ENCODE results near the gene B3GAT3. TPM values are rescaled to one million over a fixed set of nuclear protein-coding genes. Genes with fewer than 3 reads are reported as not detected.
A peak's percentile ranks its signal among the peaks of the same experiment; 100 is the strongest.
"Not testable (repeated sequence)": the region's sequence is repeated elsewhere in the genome, so short reads cannot be mapped to it uniquely, and the experiment has no call there.

B3GAT3 gene
- total RNA-seq: 10 to 100 TPM; 20.5 to 22.4 TPM
- long read RNA-seq, transcript B3GAT3-201 (5 exons, 1,641 nt): major isoform, 18 of 24 reads
- long read RNA-seq, partial matches to known transcripts: 2 of 24 reads
- long read RNA-seq, other reads (novel, unspliced or antisense): 2 of 24 reads

- intact Hi-C loops (cut with DNase I): no loop called here
- DNase-seq: peak; percentile 99
- ATAC-seq: peak; percentile 99
Observed at GRCh38 chr11:62621567-62622470, at the start of gene B3GAT3. Gene B3GAT3, minus strand, starts transcription at chr11:62621986. Its CDS starts 39 bp downstream, at chr11:62621947.

DNA sequence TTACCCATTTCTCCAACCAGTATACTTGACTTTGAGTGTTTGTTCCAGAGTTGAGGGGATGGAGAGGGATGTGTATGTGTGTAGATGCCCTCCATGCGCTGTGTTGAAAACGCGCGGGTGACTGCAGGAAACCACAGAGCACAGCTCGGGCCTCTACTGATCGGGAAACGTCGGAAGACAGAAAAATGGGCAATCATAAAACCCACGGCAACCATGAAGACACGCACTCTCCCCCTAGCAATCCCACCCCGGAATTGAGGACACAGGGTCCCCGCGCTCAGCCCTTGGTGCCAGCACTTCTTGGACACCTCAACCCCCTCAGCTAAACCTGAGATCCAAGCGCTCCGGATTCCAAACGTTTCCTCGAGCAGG is 49.4 kb upstream of the B3GAT3 start:
- ATAC-seq (peak; percentile 32 to 41), DNase-seq (no peak)
- intact Hi-C loops (cut with DNase I): no loop called here

GRCh38 chr11:62669420-62670161 is 47.8 kb upstream of the B3GAT3 start:
- intact Hi-C loops (cut with DNase I): no loop called here
- no peak for ATAC-seq
- no peak for DNase-seq

- intact Hi-C loops (cut with DNase I): no loop called here
- no peak for DNase-seq
- no peak for ATAC-seq
Observed at GRCh38 chr11:62667460-62667859, 45.7 kb upstream of the B3GAT3 start.

- no peak for DNase-seq
- intact Hi-C loops (cut with DNase I): no loop called here
- ATAC-seq: no peak
Observed at GRCh38 chr11:62666259-62666926, 44.6 kb upstream of the B3GAT3 start.

GRCh38 chr11:62665599-62666258 is 43.9 kb upstream of the B3GAT3 start:
- intact Hi-C loops (cut with DNase I): no loop called here
- ATAC-seq: peak; percentile 51 to 52
- peak; percentile 57 for DNase-seq

DNA sequence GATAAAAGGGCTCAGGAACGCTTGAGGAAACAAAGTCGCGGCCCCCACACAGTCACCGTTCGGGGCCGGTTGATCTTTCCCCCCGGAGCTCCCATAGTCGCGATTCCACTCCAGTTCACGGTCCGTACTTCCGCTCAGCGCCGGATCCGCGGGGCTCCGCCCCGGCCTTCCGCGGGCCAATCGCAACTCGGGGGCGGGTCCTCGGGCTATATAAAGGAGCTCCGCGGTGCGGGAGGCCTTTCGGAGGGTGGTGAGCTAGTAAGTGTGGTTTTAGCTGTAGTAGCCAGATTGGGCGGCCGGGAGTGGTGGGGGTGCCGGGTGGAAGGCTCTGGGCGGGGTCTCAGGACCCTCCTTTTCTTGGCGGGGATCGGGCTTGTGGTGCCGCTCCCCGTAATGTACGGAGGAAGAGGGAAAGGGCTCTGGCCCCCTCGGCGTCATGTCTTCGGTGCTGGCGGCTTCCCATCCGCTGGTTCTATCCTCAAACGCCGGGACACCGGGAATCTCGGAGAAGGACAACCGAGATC is 43.4 kb upstream of the B3GAT3 start, which contains the start of the genes C11orf98 and CSKMT:
Gene C11orf98 (minus strand): TSS at position 136 of the 524 bp plus-strand sequence. CDS start 41 bp downstream, at position 95.
Gene CSKMT (plus strand): TSS at position 238 of the 524 bp plus-strand sequence. CDS start 568 bp downstream, outside the sequence.
- peak; percentile 97 to 98 for ATAC-seq
- intact Hi-C loops (cut with DNase I): no loop called here

GRCh38 chr11:62664405-62665074 is 42.8 kb upstream of the B3GAT3 start:
- intact Hi-C loops (cut with DNase I): no loop called here
- DNase-seq (no peak), ATAC-seq (peak; percentile 41 to 54)

More for the DNA sequence above, 43.4 kb upstream of the B3GAT3 start, which contains the start of the genes C11orf98 and CSKMT:
- DNase-seq: peak; percentile 95

- no peak for ATAC-seq
- intact Hi-C loops (cut with DNase I): no loop called here
- no peak for DNase-seq
Observed at GRCh38 chr11:62656796-62657429, 35.1 kb upstream of the B3GAT3 start.

DNA sequence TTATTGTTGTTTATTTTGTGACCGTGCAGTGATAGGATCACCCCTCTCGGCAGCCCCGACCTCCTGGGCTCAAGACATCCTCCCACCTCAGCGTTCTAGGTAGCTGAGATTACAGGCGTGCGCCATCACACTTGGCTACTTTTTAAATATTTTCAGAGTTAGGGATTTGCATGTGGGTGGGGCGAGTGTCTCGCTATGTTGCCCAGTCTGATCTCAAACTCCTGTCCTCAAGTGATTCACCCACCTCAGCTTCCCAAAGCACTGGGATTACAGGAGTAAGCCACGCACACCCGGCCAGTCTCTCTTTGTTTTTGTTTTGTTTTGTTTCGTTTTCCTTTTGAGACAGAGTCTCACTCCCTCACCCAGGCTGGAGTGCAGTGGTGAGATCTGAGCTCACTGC is 32.5 kb upstream of the B3GAT3 start:
- DNase-seq: no peak

DNA sequence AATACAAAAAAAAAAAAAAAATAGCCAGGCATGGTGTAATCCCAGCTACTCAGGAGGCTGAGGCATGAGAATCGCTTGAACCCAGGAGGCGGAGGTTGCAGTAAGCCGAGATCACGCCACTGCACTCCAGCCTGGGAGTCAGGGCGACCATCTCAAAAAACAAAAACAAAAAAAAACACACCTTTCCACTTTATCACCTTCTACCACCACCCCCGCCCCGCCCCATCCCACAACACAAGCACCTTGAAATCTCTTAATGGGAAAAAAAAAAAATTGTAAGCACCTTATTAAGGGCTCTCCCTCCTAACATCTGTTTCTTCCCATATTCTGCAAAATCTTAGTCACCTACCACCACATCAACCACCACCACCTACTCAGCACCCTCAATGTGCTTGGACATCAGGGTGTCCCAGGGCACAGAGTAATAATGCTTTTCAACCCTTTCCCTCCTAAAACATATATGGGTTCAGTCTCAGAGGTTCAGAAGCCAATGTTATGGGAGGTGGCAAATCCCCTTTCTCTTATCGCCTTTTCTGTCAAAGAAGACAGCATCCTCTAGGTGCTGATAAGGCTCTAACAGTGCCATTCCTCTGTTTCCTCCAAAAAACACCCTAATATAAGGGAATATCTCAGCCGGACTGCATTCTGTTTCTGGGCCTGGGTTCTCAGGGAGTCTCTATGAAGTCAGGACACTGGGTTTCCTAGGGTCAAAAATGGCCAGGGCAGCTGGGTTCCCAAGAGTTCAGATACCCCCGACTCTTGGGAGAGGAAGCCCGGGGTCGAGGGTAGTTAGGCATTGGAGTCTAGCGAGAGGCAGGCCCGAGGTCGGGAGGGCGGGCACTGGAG is 30.6 kb upstream of the B3GAT3 start:
- intact Hi-C loops (cut with DNase I): no loop called here
- ATAC-seq (no peak), DNase-seq (no peak)

More for the DNA sequence above, 32.5 kb upstream of the B3GAT3 start:
- ATAC-seq: no peak
- intact Hi-C loops (cut with DNase I): no loop called here

DNA sequence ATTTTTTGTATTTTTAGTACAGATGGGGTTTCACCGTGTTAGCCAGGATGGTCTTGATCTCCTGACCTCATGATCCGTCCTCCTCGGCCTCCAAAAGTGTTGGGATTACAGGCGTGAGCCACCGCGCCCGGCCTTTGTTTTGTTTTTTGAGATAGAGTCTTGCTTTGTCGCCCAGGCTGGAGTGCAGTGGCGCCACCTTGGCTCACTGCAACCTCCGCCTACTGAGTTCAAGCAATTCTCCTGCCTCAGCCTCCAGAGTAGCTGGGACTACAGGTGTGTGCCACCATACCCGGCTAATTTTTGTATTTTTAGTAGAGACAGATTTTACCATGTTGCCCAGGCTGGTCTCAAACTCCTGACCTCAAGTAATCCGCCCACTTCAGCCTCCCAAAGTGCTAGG is 28.5 kb upstream of the B3GAT3 start:
- intact Hi-C loops (cut with DNase I); ATAC-seq; DNase-seq: not testable (repeated sequence)

DNA sequence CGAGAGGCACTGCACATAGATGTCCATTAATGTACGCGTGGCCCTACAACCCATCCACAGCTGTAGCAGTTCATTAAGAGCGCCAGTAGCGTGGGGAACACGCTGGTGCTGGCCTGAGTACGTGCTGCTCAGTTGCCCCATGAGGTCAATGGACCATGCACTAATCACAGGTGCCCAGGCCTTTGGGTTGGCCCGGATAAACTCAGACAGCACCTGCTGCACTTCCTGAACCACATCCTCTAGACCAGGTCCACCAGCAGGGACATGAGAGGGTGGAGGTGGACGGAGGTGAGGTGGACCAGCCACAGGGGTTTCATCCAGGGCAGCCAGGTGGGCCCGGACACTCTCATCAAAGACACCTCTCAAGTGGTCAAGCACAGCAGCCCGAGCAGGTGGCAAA is 27.7 kb upstream of the B3GAT3 start:
- DNase-seq: no peak
- intact Hi-C loops (cut with DNase I): no loop called here
- ATAC-seq: no peak

GRCh38 chr11:62648967-62649364 is 27.2 kb upstream of the B3GAT3 start:
- ATAC-seq: no peak
- DNase-seq: no peak
- intact Hi-C loops (cut with DNase I): no loop called here

- intact Hi-C loops (cut with DNase I): no loop called here
- ATAC-seq: no peak
- no peak for DNase-seq
Observed at GRCh38 chr11:62648185-62648966, 26.6 kb upstream of the B3GAT3 start.

DNA sequence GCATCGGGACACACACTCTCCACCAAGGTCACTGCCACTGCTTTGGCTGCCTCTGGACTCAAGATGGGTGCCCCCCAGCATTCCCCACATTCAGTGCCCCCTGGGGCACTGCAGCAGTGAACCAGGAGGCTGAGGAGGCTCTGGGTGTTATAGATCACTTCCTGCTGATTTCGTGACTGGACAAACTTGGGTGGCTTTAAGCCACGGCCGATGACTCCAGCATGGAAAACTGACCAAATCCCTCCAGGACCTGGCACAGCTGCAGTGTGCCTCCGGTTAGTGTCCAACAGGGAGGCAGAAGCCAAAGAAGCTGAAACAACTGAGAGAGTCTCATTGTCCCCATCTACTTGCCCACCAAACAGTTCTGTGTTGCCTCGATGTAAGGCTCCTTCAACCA is 25.8 kb upstream of the B3GAT3 start:
- intact Hi-C loops (cut with DNase I): no loop called here
- DNase-seq: no peak
- ATAC-seq: no peak

All from left cardiac atrium (tissue), 4 donors.